ENCODE measurements around the gene GTF2A1. TPM values are rescaled to one million over a fixed set of nuclear protein-coding genes. Genes with fewer than 3 reads are reported as not detected.

GTF2A1 gene
- total RNA-seq, 2 donors from 2014 or later = 21.4 to 25.5 TPM

GRCh38 chr14:81208489-81208888, 12.3 kb downstream of the GTF2A1 start:
- peaks cover 0 to 15% of the 10 kb centered on the region in 2 donors for H3K4me1 ChIP-seq (ENCODE audit: control insufficient read depth in 1 of 2, low read depth in 2 of 2)
- no peaks in the 10 kb centered on the region for H3K9me3 ChIP-seq
- DNase-seq (ENCODE audit: low spot score) (no peak), ATAC-seq (ENCODE audit: insufficient number of reproducible peaks, low FRiP score, low read depth) (no peak)
- H3K27me3 ChIP-seq (replicated peaks; ENCODE audit: insufficient read depth) = no peaks in the 10 kb centered on the region
- no peak overlapping the region for H3K4me3 ChIP-seq
- no peaks in the 10 kb centered on the region for H3K36me3 ChIP-seq
- no peak overlapping the region for H3K27ac ChIP-seq
- TF ChIP-seq CTCF (IDR thresholded peaks at IDR 0.05) = no peak

- Histone ChIP-seq H3K9me3 (no peaks in the 10 kb centered on the region), H3K27ac (no peak overlapping the region), H3K36me3 (no peaks in the 10 kb centered on the region), H3K4me1 (ENCODE audit: control insufficient read depth in 1 of 2, low read depth in 2 of 2) (peaks cover 0 to 10% of the 10 kb centered on the region in 2 donors), H3K4me3 (no peak overlapping the region), H3K27me3 (replicated peaks; ENCODE audit: insufficient read depth) (no peaks in the 10 kb centered on the region)
- no peak for DNase-seq (ENCODE audit: low spot score)
- TF ChIP-seq CTCF (IDR thresholded peaks at IDR 0.05) = no peak
- ATAC-seq (ENCODE audit: insufficient number of reproducible peaks, low FRiP score, low read depth) = no peak
Measured at GRCh38 chr14:81206115-81206514, 14.6 kb downstream of the GTF2A1 start.

GRCh38 chr14:81205639-81206038, 15.1 kb downstream of the GTF2A1 start:
- H3K36me3 ChIP-seq = no peaks in the 10 kb centered on the region
- DNase-seq (ENCODE audit: low spot score) = no peak
- ATAC-seq (ENCODE audit: insufficient number of reproducible peaks, low FRiP score, low read depth) = no peak
- no peak for TF ChIP-seq CTCF (IDR thresholded peaks at IDR 0.05)
- no peaks in the 10 kb centered on the region for H3K27me3 ChIP-seq (replicated peaks; ENCODE audit: insufficient read depth)
- H3K4me1 ChIP-seq (ENCODE audit: control insufficient read depth in 1 of 2, low read depth in 2 of 2) = peaks cover 0 to 8% of the 10 kb centered on the region in 2 donors
- no peaks in the 10 kb centered on the region for H3K9me3 ChIP-seq
- H3K4me3 ChIP-seq = no peak overlapping the region
- H3K27ac ChIP-seq = no peak overlapping the region

- Histone ChIP-seq H3K4me3 (no peak overlapping the region), H3K36me3 (peaks cover 17% of the 10 kb centered on the region), H3K4me1 (ENCODE audit: control insufficient read depth in 1 of 2, low read depth in 2 of 2) (no peaks in the 10 kb centered on the region), H3K27ac (no peak overlapping the region), H3K27me3 (replicated peaks; ENCODE audit: insufficient read depth) (no peaks in the 10 kb centered on the region), H3K9me3 (no peaks in the 10 kb centered on the region)
- ATAC-seq (ENCODE audit: insufficient number of reproducible peaks, low FRiP score, low read depth) (no peak), DNase-seq (ENCODE audit: low spot score) (no peak)
- TF ChIP-seq CTCF (IDR thresholded peaks at IDR 0.05) = no peak
Measured at GRCh38 chr14:81200054-81200453, 20.7 kb downstream of the GTF2A1 start.

GRCh38 chr14:81199084-81199483, 21.7 kb downstream of the GTF2A1 start:
- Histone ChIP-seq H3K4me1 (ENCODE audit: control insufficient read depth in 1 of 2, low read depth in 2 of 2) (no peaks in the 10 kb centered on the region), H3K9me3 (no peaks in the 10 kb centered on the region), H3K4me3 (no peak overlapping the region), H3K36me3 (peaks cover 25% of the 10 kb centered on the region), H3K27ac (no peak overlapping the region), H3K27me3 (replicated peaks; ENCODE audit: insufficient read depth) (no peaks in the 10 kb centered on the region)
- ATAC-seq (ENCODE audit: insufficient number of reproducible peaks, low FRiP score, low read depth) = no peak
- no peak for DNase-seq (ENCODE audit: low spot score)
- no peak for TF ChIP-seq CTCF (IDR thresholded peaks at IDR 0.05)

All from thoracic aorta (tissue), 2 donors.